HEK293 (cell line): Measurements from ENCODE around the gene CSGALNACT2.

Experiments
- PATZ1 ChIP-seq: fragments of 450-650 bp; formaldehyde crosslinking; IDR thresholded peaks from 2 replicates; pipeline ENCODE4 v1.5.1; 2016; ENCODE audit warnings: missing biosample characterization, missing genetic modification characterization
- ZNF223 ChIP-seq: fragments of 450-650 bp; formaldehyde crosslinking; IDR thresholded peaks from 2 replicates; pipeline ENCODE4 v1.5.1; 2016; ENCODE audit warnings: missing biosample characterization, missing genetic modification characterization

- TF ChIP-seq ZNF223 (tag by site-specific recombination) (no peak), PATZ1 (tag by site-specific recombination) (no peak)
Measured at GRCh38 chr10:43208147-43209073, 70.2 kb downstream of the CSGALNACT2 start.
